Activated naive CD4-positive, alpha-beta T cell treated with anti-CD3 and anti-CD28 coated beads, Interleukin-2, amount 10 ng/mL, durations not matched to agents 7 days and 5 days (primary cell): ENCODE data around the gene FXYD7.

Source experiments
- CTCF ChIA-PET: fragments of 350-600 bp; sonication (Branson Sonifier 250); formaldehyde crosslinking; loops from one replicate; lab custom pipeline; 2021; ENCODE audit warnings: antibody characterized with exemption; lab: Charles Lee
- DNase-seq: peaks from one replicate; pipeline ENCODE4 v3.0.0-alpha.2; 2020
- H3K27ac Mint-ChIP-seq: one replicate; pipeline ENCODE4 v1.8.0; 2021; ENCODE audit warnings: mild to moderate bottlenecking, moderate library complexity, mixed read lengths
- H3K27me3 Mint-ChIP-seq: one replicate; pipeline ENCODE4 v1.8.0; 2021; ENCODE audit warnings: mild to moderate bottlenecking, mixed read lengths
- H3K36me3 Mint-ChIP-seq: one replicate; pipeline ENCODE4 v1.8.0; 2021; ENCODE audit warnings: mixed read lengths
- H3K4me1 Mint-ChIP-seq: one replicate; pipeline ENCODE4 v1.8.0; 2021; ENCODE audit warnings: mixed read lengths
- H3K4me3 Mint-ChIP-seq: one replicate; pipeline ENCODE4 v1.8.0; 2021; ENCODE audit warnings: mild to moderate bottlenecking, moderate library complexity, mixed read lengths
- H3K9me3 Mint-ChIP-seq: one replicate; pipeline ENCODE4 v1.8.0; 2021; ENCODE audit warnings: mixed read lengths

The FXYD7 gene

GRCh38 chr19:35165200-35166058, 22.4 kb downstream of the FXYD7 start:
- CTCF ChIA-PET, result interaction anchor here (1.0 kb wide), 1 partner anchor 11 kb away, joined by 3 read pairs; the partner anchor contains the start of gene FXYD5
- H3K27ac Mint-ChIP-seq, result peak overlapping the region; percentile 83

GRCh38 chr19:35166100-35167063, 23.3 kb downstream of the FXYD7 start:
- Mint-ChIP-seq H3K4me3 (no peak overlapping the region), H3K27ac (peak overlapping the region; percentile 91), H3K36me3 (peaks cover 93% of the 10 kb centered on the region), H3K9me3 (peaks cover 35% of the 10 kb centered on the region), H3K27me3 (no peaks in the 10 kb centered on the region), H3K4me1 (peaks cover 76% of the 10 kb centered on the region)
- no peak for DNase-seq
- CTCF ChIA-PET, result interaction anchor here (1.0 kb wide), 1 partner anchor 12 kb away, joined by 3 read pairs; the partner anchor contains the start of gene FXYD5

More at GRCh38 chr19:35165200-35166058, 22.4 kb downstream of the FXYD7 start:
- no peak for DNase-seq
- H3K9me3 Mint-ChIP-seq, result peaks cover 40% of the 10 kb centered on the region
- peaks cover 96% of the 10 kb centered on the region for H3K36me3 Mint-ChIP-seq
- no peaks in the 10 kb centered on the region for H3K27me3 Mint-ChIP-seq
- no peak overlapping the region for H3K4me3 Mint-ChIP-seq
- peaks cover 75% of the 10 kb centered on the region for H3K4me1 Mint-ChIP-seq

- no peak for DNase-seq
- no peaks in the 10 kb centered on the region for H3K27me3 Mint-ChIP-seq
- H3K27ac Mint-ChIP-seq, result peak overlapping the region; percentile 91
- no peak overlapping the region for H3K4me3 Mint-ChIP-seq
- peaks cover 29% of the 10 kb centered on the region for H3K9me3 Mint-ChIP-seq
- H3K36me3 Mint-ChIP-seq, result peaks cover 91% of the 10 kb centered on the region
- H3K4me1 Mint-ChIP-seq, result peaks cover 77% of the 10 kb centered on the region
- CTCF ChIA-PET, result no interaction called here
Observed at GRCh38 chr19:35167251-35168119, 24.4 kb downstream of the FXYD7 start.

- H3K4me3 Mint-ChIP-seq, result no peak overlapping the region
- peaks cover 32% of the 10 kb centered on the region for H3K9me3 Mint-ChIP-seq
- H3K4me1 Mint-ChIP-seq, result peaks cover 75% of the 10 kb centered on the region
- CTCF ChIA-PET, result no interaction called here
- no peaks in the 10 kb centered on the region for H3K27me3 Mint-ChIP-seq
- H3K27ac Mint-ChIP-seq, result peak overlapping the region; percentile 75
- peaks cover 91% of the 10 kb centered on the region for H3K36me3 Mint-ChIP-seq
- no peak for DNase-seq
Observed at GRCh38 chr19:35168196-35168595, 25.1 kb downstream of the FXYD7 start.

GRCh38 chr19:35169221-35169995, 26.4 kb downstream of the FXYD7 start:
- H3K4me1 Mint-ChIP-seq, result peaks cover 73% of the 10 kb centered on the region
- no peaks in the 10 kb centered on the region for H3K27me3 Mint-ChIP-seq
- no peak overlapping the region for H3K4me3 Mint-ChIP-seq
- DNase-seq, result no peak
- peaks cover 83% of the 10 kb centered on the region for H3K36me3 Mint-ChIP-seq
- peaks cover 23% of the 10 kb centered on the region for H3K9me3 Mint-ChIP-seq
- peak overlapping the region; percentile 81 for H3K27ac Mint-ChIP-seq
- CTCF ChIA-PET, result no interaction called here

- H3K4me3 Mint-ChIP-seq, result no peak overlapping the region
- no peak for DNase-seq
- H3K27ac Mint-ChIP-seq, result peak overlapping the region; percentile 74
- CTCF ChIA-PET, result interaction anchor here (2.7 kb wide), 1 partner anchor 29 kb away, joined by 8 read pairs; no protein-coding TSS in a partner anchor
- H3K9me3 Mint-ChIP-seq, result peaks cover 18% of the 10 kb centered on the region
- peaks cover 72% of the 10 kb centered on the region for H3K36me3 Mint-ChIP-seq
- no peaks in the 10 kb centered on the region for H3K27me3 Mint-ChIP-seq
- peaks cover 75% of the 10 kb centered on the region for H3K4me1 Mint-ChIP-seq
Observed at GRCh38 chr19:35170359-35171061, 27.5 kb downstream of the FXYD7 start.

GRCh38 chr19:35171730-35172129, 28.7 kb downstream of the FXYD7 start:
- Mint-ChIP-seq H3K4me1 (peaks cover 70% of the 10 kb centered on the region), H3K36me3 (peaks cover 60% of the 10 kb centered on the region), H3K27ac (peak overlapping the region; percentile 87), H3K27me3 (no peaks in the 10 kb centered on the region), H3K9me3 (peaks cover 5% of the 10 kb centered on the region), H3K4me3 (no peak overlapping the region)
- CTCF ChIA-PET, result interaction anchor here (1.1 to 2.7 kb wide), 4 partner anchors 10 to 125 kb away, joined by 3 to 8 read pairs (median 3); no protein-coding TSS in a partner anchor
- no peak for DNase-seq

- CTCF ChIA-PET, result no interaction called here
- no peak overlapping the region for H3K27ac Mint-ChIP-seq
- peaks cover 49% of the 10 kb centered on the region for H3K36me3 Mint-ChIP-seq
- no peak overlapping the region for H3K4me3 Mint-ChIP-seq
- no peaks in the 10 kb centered on the region for H3K27me3 Mint-ChIP-seq
- peaks cover 68% of the 10 kb centered on the region for H3K4me1 Mint-ChIP-seq
- DNase-seq, result no peak
- peaks cover 21% of the 10 kb centered on the region for H3K9me3 Mint-ChIP-seq
Observed at GRCh38 chr19:35174226-35174625, 31.2 kb downstream of the FXYD7 start.

GRCh38 chr19:35176181-35176570, 33.1 kb downstream of the FXYD7 start:
- H3K36me3 Mint-ChIP-seq, result peaks cover 35% of the 10 kb centered on the region
- H3K27ac Mint-ChIP-seq, result no peak overlapping the region
- H3K4me3 Mint-ChIP-seq, result no peak overlapping the region
- peaks cover 24% of the 10 kb centered on the region for H3K9me3 Mint-ChIP-seq
- no peaks in the 10 kb centered on the region for H3K27me3 Mint-ChIP-seq
- H3K4me1 Mint-ChIP-seq, result peaks cover 69% of the 10 kb centered on the region
- CTCF ChIA-PET, result interaction anchor here (1.2 kb wide), 1 partner anchor 35 kb away, joined by 4 read pairs; no protein-coding TSS in a partner anchor
- DNase-seq, result no peak

- H3K27ac Mint-ChIP-seq, result no peak overlapping the region
- no peak overlapping the region for H3K4me3 Mint-ChIP-seq
- peaks cover 22% of the 10 kb centered on the region for H3K9me3 Mint-ChIP-seq
- CTCF ChIA-PET, result interaction anchor here (0.7 kb wide), 1 partner anchor 23 kb away, joined by 3 read pairs; no protein-coding TSS in a partner anchor
- H3K36me3 Mint-ChIP-seq, result peaks cover 22% of the 10 kb centered on the region
- peaks cover 57% of the 10 kb centered on the region for H3K4me1 Mint-ChIP-seq
- no peak for DNase-seq
- H3K27me3 Mint-ChIP-seq, result no peaks in the 10 kb centered on the region
Observed at GRCh38 chr19:35177377-35178274, 34.6 kb downstream of the FXYD7 start.

GRCh38 chr19:35178701-35179100, 35.6 kb downstream of the FXYD7 start:
- peaks cover 51% of the 10 kb centered on the region for H3K4me1 Mint-ChIP-seq

More at GRCh38 chr19:35178701-35179100, 35.6 kb downstream of the FXYD7 start:
- Mint-ChIP-seq H3K27me3 (no peaks in the 10 kb centered on the region), H3K4me3 (no peak overlapping the region), H3K9me3 (peaks cover 22% of the 10 kb centered on the region), H3K27ac (no peak overlapping the region), H3K36me3 (peaks cover 16% of the 10 kb centered on the region)
- CTCF ChIA-PET, result no interaction called here
- no peak for DNase-seq
